Natural killer cell (primary cell): ENCODE data around the gene TAS2R40. TPM values are rescaled to one million over a fixed set of nuclear protein-coding genes. Genes with fewer than 3 reads are reported as not detected.
A peak's percentile ranks its signal among the peaks of the same experiment; 100 is the strongest.

ENCODE experiments used
- ATAC-seq, 3 donors: fragments of 150-1000 bp in 2 of 3; fragments of 200-7000 bp in 1 of 3; cut with Tn5 transposase; 1 replicate in 1 of 3; 2 replicates in 2 of 3; pipeline ENCODE4 v1.10.0; 2021; ENCODE audit warnings: mild to moderate bottlenecking in 2 of 3, moderate library complexity in 2 of 3
- DNase-seq, 2 donors: peaks; one replicate each; pipeline versions ENCODE4 v3.0.0 to v3.0.0-alpha.2; 2013 to 2021; ENCODE audit warnings: mixed read lengths in 1 of 2
- H3K27ac ChIP-seq: one replicate; pipeline ENCODE4 v1.5.1; 2013; ENCODE audit warnings: mild to moderate bottlenecking, low read length
- H3K27me3 ChIP-seq: one replicate; pipeline ENCODE4 v1.6.1; 2013; ENCODE audit warnings: low read length; ENCODE audit not compliant: control insufficient read depth, insufficient read depth
- H3K36me3 ChIP-seq: one replicate; pipeline ENCODE4 v1.6.1; 2013; ENCODE audit warnings: low read length; ENCODE audit not compliant: control insufficient read depth, insufficient read depth
- H3K4me1 ChIP-seq: one replicate; pipeline ENCODE4 v1.6.1; 2013; ENCODE audit warnings: low read length; ENCODE audit not compliant: control insufficient read depth, insufficient read depth
- H3K4me3 ChIP-seq: one replicate; pipeline ENCODE4 v1.5.1; 2013; ENCODE audit warnings: low read length
- H3K9me3 ChIP-seq: one replicate; pipeline ENCODE4 v1.6.1; 2013; ENCODE audit warnings: low read length; ENCODE audit not compliant: control insufficient read depth, insufficient read depth
- H3K27ac Mint-ChIP-seq, 2 donors: one replicate each; pipeline ENCODE4 v1.8.0; 2022; ENCODE audit warnings: mild to moderate bottlenecking in 2 of 2, mixed read lengths in 2 of 2, moderate library complexity in 1 of 2
- H3K27me3 Mint-ChIP-seq, 2 donors: one replicate each; pipeline ENCODE4 v1.8.0; 2022; ENCODE audit warnings: low read depth in 2 of 2, mixed read lengths in 2 of 2
- H3K36me3 Mint-ChIP-seq: one replicate; pipeline ENCODE4 v1.8.0; 2022; ENCODE audit warnings: mixed read lengths
- H3K4me1 Mint-ChIP-seq, 2 donors: one replicate each; pipeline ENCODE4 v1.8.0; 2022; ENCODE audit warnings: mixed read lengths in 2 of 2
- H3K4me3 Mint-ChIP-seq: one replicate; pipeline ENCODE4 v1.8.0; 2022; ENCODE audit warnings: mild to moderate bottlenecking, moderate library complexity, mixed read lengths
- H3K9me3 Mint-ChIP-seq, 2 donors: one replicate each; pipeline ENCODE4 v1.8.0; 2022; ENCODE audit warnings: mixed read lengths in 2 of 2
- WGBS: methylation state at CpG from one replicate; pipeline ENCODE4 v1.1.7; 2013; ENCODE audit warnings: missing lambda C conversion rate; ENCODE audit not compliant: insufficient coverage; 5-methylcytosine and 5-hydroxymethylcytosine counted together
- intact Hi-C: fragments of 100-400 bp; cut with micrococcal nuclease; formaldehyde crosslinking; loops from one replicate; pipeline ENCODE4 v1.14.2; 2022
- total RNA-seq, 4 donors: library from RNA; stranded (reverse); fragments of 120-200 nt in 1 of 4; gene quantifications; one replicate each; pipeline versions ENCODE4 v1.2.3 to v1.2.4, GENCODE V29; 2013 to 2022
- TF ChIP-seq, protein P1 (sequence below): fragments of 200-600 bp; IDR thresholded peaks from one replicate; pipeline ENCODE4 v1.8.0; 2022; ENCODE audit warnings: antibody characterized with exemption

Gene TAS2R40
- total RNA-seq, 3 donors from 2014 or later (not counting 1 experiment from before 2014, with no cell fraction given): not detected

DNA sequence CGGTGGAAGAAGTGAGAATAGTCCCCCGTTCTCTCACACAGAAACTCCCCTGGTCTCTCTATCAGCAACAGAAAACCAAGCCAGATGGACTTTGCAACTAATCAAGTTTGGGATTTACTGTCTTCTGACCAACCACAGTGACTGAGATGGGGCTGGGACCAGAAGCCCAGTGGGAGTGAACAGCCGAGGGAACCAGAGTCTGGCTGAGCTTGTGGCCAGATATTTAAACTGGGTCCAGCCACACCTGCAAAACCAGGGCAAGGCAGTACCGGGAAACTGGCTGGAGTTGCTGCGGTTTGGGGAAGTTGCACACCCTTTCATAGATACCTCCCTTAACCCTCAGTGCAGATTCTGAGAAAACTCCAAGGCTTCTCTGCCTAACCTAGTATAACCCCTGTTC, 47.4 kb downstream of the TAS2R40 start:
- WGBS: 53% methylated on average over 5 of the region's 5 CpGs
- ATAC-seq (no peak), DNase-seq (no peak)
- Histone ChIP-seq H3K9me3 (no peaks in the 10 kb centered on the region), H3K4me1 (peaks cover 10% of the 10 kb centered on the region), H3K27me3 (no peaks in the 10 kb centered on the region), H3K36me3 (peaks cover 42% of the 10 kb centered on the region), H3K4me3 (no peak overlapping the region), H3K27ac (no peak overlapping the region)
- Mint-ChIP-seq H3K36me3 (no peaks in the 10 kb centered on the region), H3K4me3 (no peak overlapping the region), H3K27me3 (no peaks in the 10 kb centered on the region), H3K27ac (peak overlapping the region in 1 of 2 donors; percentile 14), H3K9me3 (no peaks in the 10 kb centered on the region), H3K4me1 (peaks cover 16 to 19% of the 10 kb centered on the region in 2 donors)
- TF ChIP-seq, protein P1, sequence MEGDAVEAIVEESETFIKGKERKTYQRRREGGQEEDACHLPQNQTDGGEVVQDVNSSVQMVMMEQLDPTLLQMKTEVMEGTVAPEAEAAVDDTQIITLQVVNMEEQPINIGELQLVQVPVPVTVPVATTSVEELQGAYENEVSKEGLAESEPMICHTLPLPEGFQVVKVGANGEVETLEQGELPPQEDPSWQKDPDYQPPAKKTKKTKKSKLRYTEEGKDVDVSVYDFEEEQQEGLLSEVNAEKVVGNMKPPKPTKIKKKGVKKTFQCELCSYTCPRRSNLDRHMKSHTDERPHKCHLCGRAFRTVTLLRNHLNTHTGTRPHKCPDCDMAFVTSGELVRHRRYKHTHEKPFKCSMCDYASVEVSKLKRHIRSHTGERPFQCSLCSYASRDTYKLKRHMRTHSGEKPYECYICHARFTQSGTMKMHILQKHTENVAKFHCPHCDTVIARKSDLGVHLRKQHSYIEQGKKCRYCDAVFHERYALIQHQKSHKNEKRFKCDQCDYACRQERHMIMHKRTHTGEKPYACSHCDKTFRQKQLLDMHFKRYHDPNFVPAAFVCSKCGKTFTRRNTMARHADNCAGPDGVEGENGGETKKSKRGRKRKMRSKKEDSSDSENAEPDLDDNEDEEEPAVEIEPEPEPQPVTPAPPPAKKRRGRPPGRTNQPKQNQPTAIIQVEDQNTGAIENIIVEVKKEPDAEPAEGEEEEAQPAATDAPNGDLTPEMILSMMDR: no peak
- intact Hi-C loops: no loop called here

DNA sequence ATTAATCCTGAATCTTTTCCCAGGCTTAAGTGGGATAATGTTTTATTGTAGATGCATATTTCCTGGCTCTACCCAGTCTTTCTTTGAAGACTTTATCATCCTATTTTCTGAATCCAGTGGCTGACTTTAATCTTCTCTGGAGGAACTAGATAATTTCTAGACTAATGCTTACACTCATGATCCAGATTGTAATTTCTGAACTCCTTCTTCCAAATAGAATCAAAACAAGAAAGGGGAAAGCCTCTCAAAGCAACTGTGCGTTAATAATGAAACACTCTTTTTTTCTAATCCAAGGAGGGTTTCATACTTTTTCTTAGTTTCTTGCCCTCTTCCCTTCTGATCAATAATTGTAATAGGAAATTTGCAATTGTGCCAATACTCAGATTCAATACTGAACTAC, 49.4 kb downstream of the TAS2R40 start:
- no peak for ATAC-seq
- TF ChIP-seq, protein P1: no peak
- no peak overlapping the region for H3K4me3 Mint-ChIP-seq
- H3K27ac ChIP-seq: no peak overlapping the region
- H3K27ac Mint-ChIP-seq: no peak overlapping the region
- H3K27me3 ChIP-seq: no peaks in the 10 kb centered on the region
- DNase-seq: no peak
- intact Hi-C loops: no loop called here
- H3K36me3 Mint-ChIP-seq: no peaks in the 10 kb centered on the region
- no peaks in the 10 kb centered on the region for H3K4me1 ChIP-seq
- H3K9me3 ChIP-seq: no peaks in the 10 kb centered on the region
- no peaks in the 10 kb centered on the region for H3K9me3 Mint-ChIP-seq
- peaks cover 2% of the 10 kb centered on the region in 2 donors for H3K4me1 Mint-ChIP-seq
- no peaks in the 10 kb centered on the region for H3K27me3 Mint-ChIP-seq
- no peak overlapping the region for H3K4me3 ChIP-seq
- WGBS: no CpG with 5 or more reads among the region's 1 CpG
- peaks cover 34% of the 10 kb centered on the region for H3K36me3 ChIP-seq

Other genes with a start within 250 kb of the TAS2R40 start
- not detected for gene OR9A2, start 194.9 kb upstream of the TAS2R40 start, total RNA-seq
- gene OR6V1, start 169.7 kb upstream of the TAS2R40 start, total RNA-seq: not detected
- not detected for gene PIP, start 90.0 kb upstream of the TAS2R40 start, total RNA-seq
- gene TAS2R39, start 38.6 kb upstream of the TAS2R40 start, total RNA-seq: not detected
- 100 to 1,000 TPM; 159 to 215 (median 181) TPM for gene GSTK1, start 41.4 kb downstream of the TAS2R40 start, total RNA-seq
- gene TMEM139, start 62.9 kb downstream of the TAS2R40 start, total RNA-seq: not detected
- gene CASP2, start 66.3 kb downstream of the TAS2R40 start, total RNA-seq: 10 to 100 TPM; 36.7 to 60.5 (median 54.7) TPM
- under 1 TPM in 2 of 3 donors, not detected in 1; 0.16 to 0.19 TPM for gene CLCN1, start 94.1 kb downstream of the TAS2R40 start, total RNA-seq
- gene FAM131B, start 140.7 kb downstream of the TAS2R40 start, total RNA-seq: 1 to 10 TPM; 2.3 to 2.8 (median 2.5) TPM
- 100 to 1,000 TPM; 168 to 219 (median 186) TPM for gene ZYX, start 159.3 kb downstream of the TAS2R40 start, total RNA-seq
- 1 to 10 TPM in 2 of 3 donors, not detected in 1; 1.0 to 1.2 TPM for gene EPHA1, start 186.8 kb downstream of the TAS2R40 start, total RNA-seq
- under 1 TPM in 1 of 3 donors, not detected in 2; 0.40 TPM for gene TAS2R60, start 221.4 kb downstream of the TAS2R40 start, total RNA-seq